ENCODE measurements around the gene CDCA3. TPM values are rescaled to one million over a fixed set of nuclear protein-coding genes. Genes with fewer than 3 reads are reported as not detected.

The CDCA3 gene
- total RNA-seq, 1 donor from 2014 or later, result 14.6 TPM

DNA sequence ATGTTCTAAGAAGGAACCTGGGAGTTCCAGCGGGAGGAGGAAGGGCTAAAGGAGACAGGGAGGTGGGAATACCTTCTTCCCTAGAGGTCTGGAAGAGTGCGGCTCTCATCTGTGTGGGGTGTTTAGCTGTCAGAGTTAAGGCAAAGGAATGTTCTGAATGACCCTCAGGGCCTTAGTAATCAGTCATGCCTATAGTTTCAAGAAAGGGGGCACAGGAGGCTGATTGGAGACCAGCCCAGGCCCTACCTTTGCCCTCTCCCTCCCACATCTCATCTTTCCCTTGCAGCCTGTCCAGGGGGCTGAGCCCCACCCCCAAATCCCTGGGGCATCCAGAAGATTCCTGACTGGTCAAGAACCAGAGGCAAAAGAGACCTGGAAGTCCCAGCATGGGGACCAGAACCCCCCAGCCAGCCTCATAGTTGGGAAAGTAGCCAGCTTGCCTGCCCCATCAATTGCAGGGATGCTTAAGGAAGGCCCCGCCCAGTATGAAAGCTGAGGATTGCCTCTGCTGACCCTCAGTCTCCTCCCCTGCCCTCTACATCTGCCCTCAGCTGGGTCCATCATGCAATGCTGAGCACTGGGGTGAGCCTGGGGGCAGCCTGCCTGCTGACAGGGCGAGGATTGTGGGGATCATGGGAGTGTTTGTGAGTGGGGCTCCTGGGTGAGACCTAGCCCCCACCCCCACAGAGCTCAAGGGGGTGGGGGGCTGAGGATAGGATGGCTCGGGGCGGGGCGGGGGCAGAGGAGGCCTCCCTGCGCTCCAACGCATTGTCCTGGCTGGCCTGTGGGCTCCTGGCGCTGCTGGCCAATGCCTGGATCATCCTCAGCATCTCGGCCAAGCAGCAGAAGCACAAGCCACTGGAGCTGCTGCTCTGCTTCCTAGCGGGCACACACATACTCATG is 27.7 kb downstream of the CDCA3 start:
- DNase-seq (ENCODE audit: extremely low read depth, low read depth, low spot score), result no peak

DNA sequence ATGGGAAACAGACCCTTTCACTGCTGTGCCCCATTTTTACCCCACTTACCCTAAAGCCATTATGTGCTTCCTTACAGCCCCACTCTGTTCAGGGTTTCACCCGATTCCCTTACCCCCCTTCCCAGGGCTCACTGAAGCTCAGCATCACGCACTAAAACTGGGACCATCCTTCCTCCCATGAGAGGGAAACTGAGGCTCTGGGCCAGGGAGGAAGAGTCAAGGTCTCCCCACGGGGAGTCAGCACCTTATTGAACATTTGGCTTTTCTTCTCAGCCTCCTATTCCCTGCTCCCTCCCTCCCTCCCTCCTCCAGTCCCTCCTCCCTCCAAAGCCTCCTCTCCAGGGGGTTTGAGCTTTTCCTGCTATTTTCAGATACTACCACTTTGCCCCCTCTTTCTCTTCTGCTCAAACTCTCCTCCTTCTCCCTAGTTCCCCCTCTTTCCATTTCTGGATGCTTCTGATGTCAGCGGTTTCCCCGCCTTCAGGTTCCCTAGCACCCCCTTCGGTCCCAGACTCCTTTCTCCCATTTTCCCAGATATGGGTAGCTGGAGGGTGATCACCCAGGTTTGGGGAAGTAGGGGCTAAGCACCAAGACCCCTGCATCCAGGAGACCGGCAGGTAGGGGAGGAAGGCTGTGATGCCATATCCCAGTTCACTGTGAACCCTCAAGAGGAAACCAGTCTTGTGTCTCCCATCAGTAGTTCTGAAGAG is 28.5 kb downstream of the CDCA3 start:
- no peak for DNase-seq (ENCODE audit: extremely low read depth, low read depth, low spot score)

DNA sequence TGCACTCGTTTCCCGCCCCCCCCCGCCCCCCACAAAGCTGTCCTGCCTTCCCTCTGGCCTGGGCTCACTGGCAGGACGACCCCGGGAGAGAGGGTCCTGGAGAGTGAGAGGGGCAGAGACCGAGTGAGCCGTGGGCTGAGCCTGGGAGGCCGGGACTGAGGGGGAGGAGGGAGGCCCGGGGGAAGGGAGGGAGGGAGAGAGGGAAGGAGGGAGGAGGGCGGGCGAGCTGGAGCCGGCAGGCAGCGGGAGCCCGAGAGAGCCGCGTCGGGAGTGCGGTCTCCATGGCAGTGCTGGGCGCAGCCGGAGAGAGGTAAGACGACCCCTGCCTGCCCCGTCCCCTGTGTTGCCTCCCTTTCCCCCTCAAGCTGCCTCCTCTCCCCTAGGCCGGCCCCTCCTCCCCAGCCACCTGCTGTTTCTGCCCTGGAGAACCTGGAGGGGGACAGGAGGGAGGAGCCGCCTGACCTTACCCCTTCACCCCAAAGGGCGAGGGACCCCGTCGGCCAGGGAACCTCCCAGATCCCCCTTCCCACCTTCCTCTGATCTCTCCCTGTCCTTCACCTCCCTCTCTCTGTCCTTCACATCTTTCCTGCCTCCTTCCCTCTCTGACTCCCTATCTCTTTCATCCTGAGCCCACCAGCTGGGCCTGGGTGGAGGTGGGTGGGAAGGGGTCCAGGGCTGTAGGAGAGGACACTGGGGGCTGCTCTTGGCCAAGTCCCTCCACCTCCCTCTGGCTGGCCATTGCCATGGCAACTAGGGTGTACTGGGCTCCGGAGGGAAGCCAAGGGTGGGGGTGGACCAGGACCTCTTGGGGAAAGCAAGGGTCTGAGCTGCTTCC is 29.3 kb downstream of the CDCA3 start, which contains the start of gene GPR162:
Gene GPR162, plus strand, starts transcription at position 231 of the 835 bp plus-strand sequence. CDS start 2,078 bp downstream, outside the sequence.
- no peak for DNase-seq (ENCODE audit: extremely low read depth, low read depth, low spot score)

DNA sequence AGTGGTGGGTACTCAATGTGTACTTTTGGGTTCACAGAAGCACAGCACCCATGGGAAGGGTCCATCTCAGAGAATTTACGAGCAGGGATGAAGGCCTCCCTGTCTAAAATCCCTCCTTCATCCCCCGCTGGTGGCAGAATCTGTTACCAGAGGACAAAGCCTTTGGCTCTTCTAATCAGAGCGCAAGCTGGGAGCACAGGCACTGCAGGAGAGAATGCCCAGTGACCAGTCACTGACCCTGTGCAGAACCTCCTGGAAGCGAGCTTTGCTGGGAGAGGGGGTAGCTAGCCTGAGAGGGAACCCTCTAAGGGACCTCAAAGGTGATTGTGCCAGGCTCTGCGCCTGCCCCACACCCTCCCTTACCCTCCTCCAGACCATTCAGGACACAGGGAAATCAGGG is 30.9 kb downstream of the CDCA3 start:
- no peak for DNase-seq (ENCODE audit: extremely low read depth, low read depth, low spot score)

DNA sequence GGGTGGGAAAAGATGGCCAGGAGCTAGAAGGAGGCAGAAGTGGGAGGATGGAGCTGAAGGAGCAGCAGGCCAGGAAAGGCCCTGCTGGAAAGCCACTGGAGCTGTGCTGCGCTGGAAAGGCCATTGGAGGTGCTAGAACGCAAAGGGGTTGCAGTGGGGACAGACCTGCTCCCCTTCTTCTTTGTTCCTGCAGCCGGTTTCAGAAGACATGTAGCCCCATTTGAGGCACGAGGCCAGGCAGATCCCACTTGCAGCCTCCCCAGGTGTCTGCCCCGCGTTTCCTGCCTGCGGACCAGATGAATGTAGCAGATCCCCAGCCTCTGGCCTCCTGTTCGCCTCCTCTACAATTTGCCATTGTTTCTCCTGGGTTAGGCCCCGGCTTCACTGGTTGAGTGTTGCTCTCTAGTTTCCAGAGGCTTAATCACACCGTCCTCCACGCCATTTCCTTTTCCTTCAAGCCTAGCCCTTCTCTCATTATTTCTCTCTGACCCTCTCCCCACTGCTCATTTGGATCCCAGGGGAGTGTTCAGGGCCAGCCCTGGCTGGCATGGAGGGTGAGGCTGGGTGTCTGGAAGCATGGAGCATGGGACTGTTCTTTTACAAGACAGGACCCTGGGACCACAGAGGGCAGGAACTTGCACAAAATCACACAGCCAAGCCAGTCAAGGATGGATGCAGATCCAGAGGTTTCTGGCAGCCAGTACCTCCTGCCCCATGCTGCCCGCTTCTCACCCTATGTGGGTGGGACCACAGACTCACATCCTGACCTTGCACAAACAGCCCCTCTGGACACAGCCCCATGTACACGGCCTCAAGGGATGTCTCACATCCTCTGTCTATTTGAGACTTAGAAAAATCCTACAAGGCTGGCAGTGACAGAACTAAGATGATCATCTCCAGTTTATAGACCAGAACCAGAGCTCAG is 31.7 kb downstream of the CDCA3 start:
- DNase-seq (ENCODE audit: extremely low read depth, low read depth, low spot score), result no peak

DNA sequence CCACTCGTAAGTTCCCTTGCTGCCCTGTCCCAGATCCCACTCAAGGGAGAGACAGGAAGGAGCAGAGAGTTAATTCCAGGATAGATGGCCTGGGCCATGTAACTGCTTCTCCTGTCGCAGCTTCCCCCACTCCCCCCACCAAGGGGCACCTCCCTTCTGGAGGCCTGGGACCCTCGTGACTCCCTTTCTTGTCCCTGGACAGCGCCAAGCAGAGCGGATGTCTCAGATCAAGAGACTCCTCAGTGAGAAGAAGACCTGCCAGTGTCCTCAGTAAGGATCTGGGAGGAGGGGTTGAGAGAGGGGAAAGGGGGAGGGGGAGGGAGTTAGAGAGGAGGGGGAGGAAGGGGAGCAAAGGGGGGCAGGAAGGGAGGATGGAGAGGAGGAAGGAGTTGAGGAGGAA is 32.4 kb downstream of the CDCA3 start:
- no peak for DNase-seq (ENCODE audit: extremely low read depth, low read depth, low spot score)

DNA sequence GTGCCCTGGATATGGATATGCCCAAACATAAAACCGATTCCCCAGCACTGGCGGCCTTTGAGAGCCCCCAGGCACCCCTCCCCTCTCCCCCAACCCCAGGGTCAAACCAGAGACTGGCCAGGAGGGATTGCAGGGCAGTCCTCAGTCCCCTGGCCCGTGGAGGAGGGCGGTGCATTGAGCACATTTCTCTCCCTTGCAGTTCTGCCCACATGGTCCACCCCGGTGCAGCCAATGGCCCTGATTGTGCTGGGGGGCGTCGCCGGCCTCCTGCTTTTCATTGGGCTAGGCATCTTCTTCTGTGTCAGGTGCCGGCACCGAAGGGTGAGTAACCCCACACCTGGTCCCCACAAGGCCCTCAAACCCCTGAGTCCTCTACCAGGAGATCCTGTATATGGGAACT is 32.9 kb downstream of the CDCA3 start:
- DNase-seq (ENCODE audit: extremely low read depth, low read depth, low spot score), result no peak

DNA sequence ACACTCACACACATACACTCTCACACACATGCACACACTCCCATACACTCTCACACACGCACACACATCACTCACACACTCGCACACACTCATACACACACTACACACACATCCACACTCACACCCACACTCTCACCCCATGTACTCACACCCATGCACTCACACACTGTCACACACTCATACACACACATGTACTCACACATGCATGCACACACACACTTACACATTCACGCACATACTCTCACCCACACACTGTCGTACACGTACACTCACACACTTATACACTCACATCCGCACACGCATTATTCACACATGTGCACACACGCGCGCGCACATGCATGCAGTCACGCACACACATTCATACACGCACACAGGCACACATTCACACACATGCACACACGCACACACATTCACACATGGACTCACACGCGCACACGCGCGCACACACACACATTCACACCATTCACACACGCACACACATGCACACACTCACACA is 33.4 kb downstream of the CDCA3 start:
- no peak for DNase-seq (ENCODE audit: extremely low read depth, low read depth, low spot score)

DNA sequence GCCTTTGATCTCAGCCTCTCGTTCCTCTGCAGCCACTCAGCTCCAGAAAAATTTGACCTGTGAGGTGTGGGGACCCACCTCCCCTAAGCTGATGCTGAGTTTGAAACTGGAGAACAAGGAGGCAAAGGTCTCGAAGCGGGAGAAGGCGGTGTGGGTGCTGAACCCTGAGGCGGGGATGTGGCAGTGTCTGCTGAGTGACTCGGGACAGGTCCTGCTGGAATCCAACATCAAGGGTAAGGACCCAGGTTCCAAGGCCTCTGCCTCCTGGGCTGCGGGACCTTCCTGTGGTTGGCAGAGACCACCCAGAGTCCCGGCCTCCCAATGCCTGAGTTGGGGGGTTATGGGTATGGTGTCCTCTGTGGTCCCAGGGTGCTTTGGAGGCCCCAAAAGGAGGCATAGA is 34.0 kb downstream of the CDCA3 start:
- DNase-seq (ENCODE audit: extremely low read depth, low read depth, low spot score), result no peak

DNA sequence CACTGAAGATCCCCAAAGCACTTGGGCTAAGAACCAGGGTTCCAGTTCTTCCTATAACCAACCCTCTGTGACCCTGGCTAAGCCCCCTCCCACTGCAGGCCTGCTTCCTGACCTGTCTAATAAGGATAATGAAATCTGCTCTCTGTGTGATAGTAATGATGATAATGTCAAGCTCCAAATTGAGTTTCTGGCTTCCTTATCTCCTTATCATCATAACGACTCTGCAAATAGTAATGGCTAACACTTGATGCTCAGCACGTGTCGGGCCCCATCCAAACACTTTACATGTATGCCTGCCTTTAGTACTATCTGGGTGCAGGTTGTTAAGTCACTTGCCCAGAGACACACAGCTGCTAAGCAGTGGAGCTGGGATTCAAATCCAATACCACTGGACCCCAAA is 34.5 kb downstream of the CDCA3 start:
- DNase-seq (ENCODE audit: extremely low read depth, low read depth, low spot score), result no peak

DNA sequence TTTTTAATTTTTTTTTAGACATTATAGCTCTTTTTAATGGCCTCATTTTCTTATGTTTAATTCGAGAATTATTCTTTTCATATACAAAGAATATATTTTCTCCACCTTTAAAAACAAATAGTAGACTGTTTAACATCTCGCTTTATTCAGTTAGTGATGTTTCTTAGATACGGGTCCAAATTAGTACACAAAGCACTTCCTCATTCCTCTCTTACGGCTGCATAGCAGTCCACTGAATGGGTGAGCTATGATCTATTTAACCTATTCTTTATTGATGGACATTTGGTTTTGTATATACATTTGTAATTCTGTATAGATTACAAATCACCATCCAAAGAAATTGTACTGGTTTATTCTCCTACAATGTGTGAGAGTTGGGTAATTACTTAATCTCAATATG is 37.7 kb downstream of the CDCA3 start:
- no peak for DNase-seq (ENCODE audit: extremely low read depth, low read depth, low spot score)

DNA sequence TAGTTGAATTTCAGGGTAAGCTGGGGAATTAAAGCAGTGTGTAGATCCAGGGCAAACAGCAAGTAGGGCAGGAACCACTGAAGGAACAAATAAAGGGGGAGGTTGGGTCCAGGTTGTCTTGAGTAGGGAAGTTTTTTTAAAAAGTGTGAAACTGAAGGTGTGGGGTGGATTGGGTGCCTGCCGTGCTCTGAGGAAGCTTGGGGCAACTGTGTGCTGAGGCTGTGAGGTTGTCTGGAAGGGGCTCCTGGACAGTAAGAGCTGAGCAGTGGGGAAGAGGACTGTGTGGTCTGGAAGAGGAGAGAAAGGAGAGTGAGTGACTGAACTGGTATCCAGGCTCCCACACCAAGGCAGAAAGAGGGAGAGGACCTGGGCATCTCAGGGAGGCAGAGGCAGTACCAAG is 40.3 kb downstream of the CDCA3 start:
- DNase-seq (ENCODE audit: extremely low read depth, low read depth, low spot score), result no peak

DNA sequence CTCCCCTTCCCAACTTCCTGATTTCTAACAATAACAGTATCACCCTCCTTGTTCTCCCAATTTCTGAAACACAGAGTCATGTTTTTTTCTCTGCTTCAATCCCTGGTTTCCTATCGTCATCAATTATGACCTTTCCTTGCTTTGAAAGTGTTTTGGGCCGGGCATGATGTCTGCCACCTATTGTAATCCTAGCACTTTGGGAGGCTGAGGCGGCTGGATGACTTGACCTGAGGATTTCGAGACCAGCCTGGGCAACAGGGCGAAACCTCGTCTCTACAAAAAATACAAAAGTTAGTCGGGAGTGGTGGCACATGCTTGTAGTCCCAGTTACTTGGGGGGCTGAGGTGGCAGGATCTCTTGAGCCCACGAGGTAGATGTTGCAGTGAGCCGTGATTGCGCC is 42.0 kb downstream of the CDCA3 start:
- no peak for DNase-seq (ENCODE audit: extremely low read depth, low read depth, low spot score)

DNA sequence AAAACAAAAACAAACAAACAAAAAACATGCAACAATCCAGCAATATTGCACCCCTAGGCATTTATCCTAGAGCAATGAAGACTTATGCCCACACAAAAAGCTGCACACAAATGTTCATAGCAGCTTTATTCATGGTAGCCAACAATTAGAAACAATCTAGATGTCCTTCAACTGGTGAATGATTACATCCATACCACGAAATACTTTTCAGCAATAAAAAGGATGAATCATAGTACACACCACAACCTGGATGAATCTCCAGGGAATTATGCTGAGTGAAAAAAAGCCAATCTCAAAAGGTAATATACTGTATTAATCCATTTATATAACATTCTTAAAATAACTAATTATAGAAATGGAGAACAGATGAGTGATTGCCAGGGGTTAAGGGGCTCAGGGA is 43.9 kb downstream of the CDCA3 start:
- DNase-seq (ENCODE audit: extremely low read depth, low read depth, low spot score), result no peak

DNA sequence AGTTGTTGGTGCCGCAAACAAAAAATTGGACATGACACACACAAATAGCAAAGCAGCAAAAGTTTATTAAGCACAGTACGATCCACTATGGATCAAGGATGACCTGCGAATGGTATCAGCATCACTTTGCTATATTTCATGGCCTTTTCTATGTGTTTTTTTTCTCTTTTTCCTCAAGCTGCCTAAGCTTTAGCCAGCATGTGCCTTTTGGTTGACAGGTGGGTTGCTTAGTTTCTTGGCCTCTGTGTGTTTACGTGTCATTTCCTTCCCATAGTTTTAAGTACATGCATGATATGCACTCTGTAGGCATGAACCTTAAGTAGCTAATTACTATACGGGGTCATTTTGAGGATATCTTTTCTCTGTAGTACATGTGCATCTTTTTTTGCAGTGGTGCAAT is 51.9 kb downstream of the CDCA3 start:
- DNase-seq (ENCODE audit: extremely low read depth, low read depth, low spot score), result no peak

Other genes with a start within 250 kb of the CDCA3 start
- 183 and 211 TPM in 2 replicates for gene CHD4, start 243.9 kb downstream of the CDCA3 start, total RNA-seq
- gene LPAR5, start 215.3 kb downstream of the CDCA3 start, total RNA-seq, result 0.58 TPM in 1 of 2 replicates, not detected in the other
- 0.58 TPM in 1 of 2 replicates, not detected in the other for gene ACRBP, start 203.9 kb downstream of the CDCA3 start, total RNA-seq
- 49.7 and 55.1 TPM in 2 replicates for gene ING4, start 188.2 kb downstream of the CDCA3 start, total RNA-seq
- 20.1 and 30.3 TPM in 2 replicates for gene ZNF384, start 161.9 kb downstream of the CDCA3 start, total RNA-seq
- not detected in 2 replicates for gene PIANP, start 150.5 kb downstream of the CDCA3 start, total RNA-seq
- gene COPS7A, start 127.2 kb downstream of the CDCA3 start, total RNA-seq, result 58.8 and 72.9 TPM in 2 replicates
- gene MLF2, start 98.1 kb downstream of the CDCA3 start, total RNA-seq, result 186 and 229 TPM in 2 replicates
- 240 and 281 TPM in 2 replicates for gene PTMS, start 84.9 kb downstream of the CDCA3 start, total RNA-seq
- not detected in 2 replicates for gene LAG3, start 78.8 kb downstream of the CDCA3 start, total RNA-seq
- gene CD4, start 61.8 kb downstream of the CDCA3 start, total RNA-seq, result not detected in 2 replicates
- 2.0 and 3.7 TPM in 2 replicates for gene GPR162, start 29.5 kb downstream of the CDCA3 start, total RNA-seq
- 53.8 and 87.9 TPM in 2 replicates for gene P3H3, start 22.9 kb downstream of the CDCA3 start, total RNA-seq
- gene GNB3, start 10.4 kb downstream of the CDCA3 start, total RNA-seq, result 0.39 and 2.3 TPM in 2 replicates
- gene USP5, start 864 bp upstream of the CDCA3 start, total RNA-seq, result 74.8 and 77.1 TPM in 2 replicates
- gene TPI1, start 16.2 kb upstream of the CDCA3 start, total RNA-seq, result 542 and 832 TPM in 2 replicates
- gene SPSB2, start 22.0 kb upstream of the CDCA3 start, total RNA-seq, result 5.3 and 5.5 TPM in 2 replicates
- gene LRRC23, start 53.5 kb upstream of the CDCA3 start, total RNA-seq, result 6.3 and 9.6 TPM in 2 replicates
- 18.1 and 18.4 TPM in 2 replicates for gene ENO2, start 63.3 kb upstream of the CDCA3 start, total RNA-seq
- gene ATN1, start 76.7 kb upstream of the CDCA3 start, total RNA-seq, result 33.6 and 64.6 TPM in 2 replicates
- not detected in 2 replicates for gene RNU7-1, start 92.5 kb upstream of the CDCA3 start, total RNA-seq
- gene C12orf57, start 92.7 kb upstream of the CDCA3 start, total RNA-seq, result 180 and 194 TPM in 2 replicates
- gene PTPN6, start 100.1 kb upstream of the CDCA3 start, total RNA-seq, result 0.29 and 8.5 TPM in 2 replicates
- gene PHB2, start 119.4 kb upstream of the CDCA3 start, total RNA-seq, result 240 and 281 TPM in 2 replicates
- gene EMG1, start 119.6 kb upstream of the CDCA3 start, total RNA-seq, result 24.3 and 25.3 TPM in 2 replicates
- gene LPCAT3, start 167.2 kb upstream of the CDCA3 start, total RNA-seq, result 15.4 and 19.4 TPM in 2 replicates
- gene C1S, start 209.4 kb upstream of the CDCA3 start, total RNA-seq, result 0.64 and 0.68 TPM in 2 replicates
- 1.4 and 3.9 TPM in 2 replicates for gene C1R, start 241.2 kb upstream of the CDCA3 start, total RNA-seq

Data from glomerular endothelial cell (primary cell).